Measurements from ENCODE around the gene RTL10. TPM values are rescaled to one million over a fixed set of nuclear protein-coding genes. Genes with fewer than 3 reads are reported as not detected.

Gene RTL10
- total RNA-seq, 1 experiment from 2014 or later: 21.5 TPM

DNA sequence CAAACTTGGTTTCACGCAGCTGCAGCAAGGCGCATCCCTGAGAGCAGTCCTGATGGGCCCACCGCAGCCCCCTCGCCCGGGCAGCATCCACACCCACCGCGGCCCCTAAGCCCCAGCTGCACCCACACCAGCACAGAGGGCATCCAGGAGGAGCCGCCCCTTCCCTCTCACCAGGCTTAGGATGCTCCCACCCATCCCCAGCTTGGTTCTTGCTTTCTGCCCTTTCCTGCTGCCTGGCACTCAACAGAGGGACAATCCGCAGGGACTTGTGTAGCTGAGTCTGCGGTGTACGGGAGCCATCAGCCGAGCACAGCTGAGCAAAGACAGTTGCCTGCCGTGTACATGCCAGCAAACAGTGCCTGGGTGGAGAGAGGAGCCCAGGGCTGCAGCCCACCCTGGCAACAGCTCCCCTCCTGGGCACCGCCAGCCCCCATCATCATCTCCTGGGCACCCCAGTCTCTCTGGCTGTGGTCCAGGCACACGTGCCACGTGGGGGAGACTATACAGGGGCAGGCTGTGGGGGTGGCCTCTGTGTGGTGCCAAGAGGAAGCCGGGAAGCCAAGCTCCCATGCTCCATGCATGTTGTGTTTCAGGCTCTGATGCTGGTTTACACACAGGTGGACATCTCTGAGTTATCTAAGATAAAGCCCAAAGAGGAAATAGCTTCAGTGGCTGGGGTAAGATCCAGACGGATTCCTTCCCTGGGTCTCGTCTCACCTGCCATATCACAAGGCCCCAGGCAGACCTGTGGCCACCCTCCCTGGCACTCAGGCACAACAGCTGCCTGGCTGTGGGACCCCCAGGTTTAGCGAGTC, 36.0 kb upstream of the RTL10 start:
- DNase-seq (ENCODE audit: low spot score): no peak
- Mint-ChIP-seq H3K9me3 (no peaks in the 10 kb centered on the region), H3K4me3 (no peak overlapping the region), H3K4me1 (peaks cover 29% of the 10 kb centered on the region), H3K27me3 (ENCODE audit: low read depth) (no peaks in the 10 kb centered on the region; the same call in 1 of the 2 replicates), H3K36me3 (no peaks in the 10 kb centered on the region), H3K27ac (no peak overlapping the region; the same call in 1 of the 2 replicates)
- POLR2A ChIA-PET: interaction anchor here (2.0 kb wide), 1 partner anchor 10 kb away, joined by 8 read pairs; no protein-coding TSS in a partner anchor
- TF ChIP-seq ZNF671 (CRISPR knock-in tag; IDR thresholded peaks at IDR 0.05): no peak
- TF ChIP-seq MXD4 (CRISPR knock-in tag; IDR thresholded peaks at IDR 0.05; ENCODE audit: borderline replicate concordance): no peak
- TF ChIP-seq RELA (CRISPR knock-in tag; IDR thresholded peaks at IDR 0.05; ENCODE audit: borderline replicate concordance): no peak
- no peak for TF ChIP-seq ZNF396 (CRISPR knock-in tag; IDR thresholded peaks at IDR 0.05; ENCODE audit: borderline replicate concordance)
- TF ChIP-seq, protein P1, sequence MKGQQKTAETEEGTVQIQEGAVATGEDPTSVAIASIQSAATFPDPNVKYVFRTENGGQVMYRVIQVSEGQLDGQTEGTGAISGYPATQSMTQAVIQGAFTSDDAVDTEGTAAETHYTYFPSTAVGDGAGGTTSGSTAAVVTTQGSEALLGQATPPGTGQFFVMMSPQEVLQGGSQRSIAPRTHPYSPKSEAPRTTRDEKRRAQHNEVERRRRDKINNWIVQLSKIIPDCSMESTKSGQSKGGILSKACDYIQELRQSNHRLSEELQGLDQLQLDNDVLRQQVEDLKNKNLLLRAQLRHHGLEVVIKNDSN (CRISPR knock-in tag; IDR thresholded peaks at IDR 0.05): no peak
- no peak for TF ChIP-seq GTF2I (CRISPR knock-in tag; conservative IDR thresholded peaks at IDR 0.05)
- TF ChIP-seq CBFB (CRISPR knock-in tag; IDR thresholded peaks at IDR 0.05; ENCODE audit: low read depth): no peak
- no peak for TF ChIP-seq FOXJ3 (CRISPR knock-in tag; IDR thresholded peaks at IDR 0.05; ENCODE audit: borderline replicate concordance)
- TF ChIP-seq, protein P2, sequence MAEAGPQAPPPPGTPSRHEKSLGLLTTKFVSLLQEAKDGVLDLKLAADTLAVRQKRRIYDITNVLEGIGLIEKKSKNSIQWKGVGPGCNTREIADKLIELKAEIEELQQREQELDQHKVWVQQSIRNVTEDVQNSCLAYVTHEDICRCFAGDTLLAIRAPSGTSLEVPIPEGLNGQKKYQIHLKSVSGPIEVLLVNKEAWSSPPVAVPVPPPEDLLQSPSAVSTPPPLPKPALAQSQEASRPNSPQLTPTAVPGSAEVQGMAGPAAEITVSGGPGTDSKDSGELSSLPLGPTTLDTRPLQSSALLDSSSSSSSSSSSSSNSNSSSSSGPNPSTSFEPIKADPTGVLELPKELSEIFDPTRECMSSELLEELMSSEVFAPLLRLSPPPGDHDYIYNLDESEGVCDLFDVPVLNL (CRISPR knock-in tag; IDR thresholded peaks at IDR 0.05; ENCODE audit: borderline replicate concordance, low read depth): no peak
- TF ChIP-seq ZNF317 (CRISPR knock-in tag; IDR thresholded peaks at IDR 0.05; ENCODE audit: borderline replicate concordance, low read depth): no peak
- TF ChIP-seq SMAD4 (CRISPR knock-in tag; IDR thresholded peaks at IDR 0.05): no peak
- no peak for TF ChIP-seq ZNF263 (CRISPR knock-in tag; IDR thresholded peaks at IDR 0.05; ENCODE audit: low read depth)
- TF ChIP-seq, protein P3, sequence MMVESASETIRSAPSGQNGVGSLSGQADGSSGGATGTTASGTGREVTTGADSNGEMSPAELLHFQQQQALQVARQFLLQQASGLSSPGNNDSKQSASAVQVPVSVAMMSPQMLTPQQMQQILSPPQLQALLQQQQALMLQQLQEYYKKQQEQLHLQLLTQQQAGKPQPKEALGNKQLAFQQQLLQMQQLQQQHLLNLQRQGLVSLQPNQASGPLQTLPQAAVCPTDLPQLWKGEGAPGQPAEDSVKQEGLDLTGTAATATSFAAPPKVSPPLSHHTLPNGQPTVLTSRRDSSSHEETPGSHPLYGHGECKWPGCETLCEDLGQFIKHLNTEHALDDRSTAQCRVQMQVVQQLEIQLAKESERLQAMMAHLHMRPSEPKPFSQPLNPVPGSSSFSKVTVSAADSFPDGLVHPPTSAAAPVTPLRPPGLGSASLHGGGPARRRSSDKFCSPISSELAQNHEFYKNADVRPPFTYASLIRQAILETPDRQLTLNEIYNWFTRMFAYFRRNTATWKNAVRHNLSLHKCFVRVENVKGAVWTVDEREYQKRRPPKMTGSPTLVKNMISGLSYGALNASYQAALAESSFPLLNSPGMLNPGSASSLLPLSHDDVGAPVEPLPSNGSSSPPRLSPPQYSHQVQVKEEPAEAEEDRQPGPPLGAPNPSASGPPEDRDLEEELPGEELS (CRISPR knock-in tag; IDR thresholded peaks at IDR 0.05): no peak
- CTCF ChIA-PET: interaction anchor here (0.7 to 4.3 kb wide), 7 partner anchors 12 to 211 kb away, joined by 3 to 25 read pairs (median 5); no protein-coding TSS in a partner anchor
- no peak for ATAC-seq

- H3K4me3 Mint-ChIP-seq: no peak overlapping the region
- DNase-seq (ENCODE audit: low spot score) (no peak), ATAC-seq (no peak)
- ChIA-PET CTCF (interaction anchor here (1.0 to 4.3 kb wide), 7 partner anchors 11 to 160 kb away, joined by 3 to 25 read pairs (median 5); no protein-coding TSS in a partner anchor), POLR2A (interaction anchor here (2.0 kb wide), 1 partner anchor 9 kb away, joined by 8 read pairs; no protein-coding TSS in a partner anchor)
- H3K27me3 Mint-ChIP-seq (ENCODE audit: low read depth): no peaks in the 10 kb centered on the region; the same call in 1 of the 2 replicates
- H3K4me1 Mint-ChIP-seq: peaks cover 29% of the 10 kb centered on the region
- H3K27ac Mint-ChIP-seq: peak overlapping the region; percentile 68; the same call in 1 of the 2 replicates
- H3K9me3 Mint-ChIP-seq: no peaks in the 10 kb centered on the region
- no peaks in the 10 kb centered on the region for H3K36me3 Mint-ChIP-seq
- TF ChIP-seq SP1 (CRISPR knock-in tag; conservative IDR thresholded peaks at IDR 0.05): no peak
- TF ChIP-seq ZNF281 (CRISPR knock-in tag; IDR thresholded peaks at IDR 0.05): no peak
- no peak for TF ChIP-seq RELA (CRISPR knock-in tag; IDR thresholded peaks at IDR 0.05; ENCODE audit: borderline replicate concordance)
- no peak for TF ChIP-seq OVOL2 (CRISPR knock-in tag; IDR thresholded peaks at IDR 0.05; ENCODE audit: borderline replicate concordance)
- no peak for TF ChIP-seq ZNF263 (CRISPR knock-in tag; IDR thresholded peaks at IDR 0.05; ENCODE audit: low read depth)
- no peak for TF ChIP-seq GABPB1 (CRISPR knock-in tag; IDR thresholded peaks at IDR 0.05)
- no peak for TF ChIP-seq SOX15 (CRISPR knock-in tag; IDR thresholded peaks at IDR 0.05)
- TF ChIP-seq CREB1 (CRISPR knock-in tag; IDR thresholded peaks at IDR 0.05): no peak
- no peak for TF ChIP-seq ZBTB21 (CRISPR knock-in tag; IDR thresholded peaks at IDR 0.05; ENCODE audit: borderline replicate concordance)
- no peak for TF ChIP-seq CBFB (CRISPR knock-in tag; IDR thresholded peaks at IDR 0.05; ENCODE audit: low read depth)
- TF ChIP-seq, protein P4, sequence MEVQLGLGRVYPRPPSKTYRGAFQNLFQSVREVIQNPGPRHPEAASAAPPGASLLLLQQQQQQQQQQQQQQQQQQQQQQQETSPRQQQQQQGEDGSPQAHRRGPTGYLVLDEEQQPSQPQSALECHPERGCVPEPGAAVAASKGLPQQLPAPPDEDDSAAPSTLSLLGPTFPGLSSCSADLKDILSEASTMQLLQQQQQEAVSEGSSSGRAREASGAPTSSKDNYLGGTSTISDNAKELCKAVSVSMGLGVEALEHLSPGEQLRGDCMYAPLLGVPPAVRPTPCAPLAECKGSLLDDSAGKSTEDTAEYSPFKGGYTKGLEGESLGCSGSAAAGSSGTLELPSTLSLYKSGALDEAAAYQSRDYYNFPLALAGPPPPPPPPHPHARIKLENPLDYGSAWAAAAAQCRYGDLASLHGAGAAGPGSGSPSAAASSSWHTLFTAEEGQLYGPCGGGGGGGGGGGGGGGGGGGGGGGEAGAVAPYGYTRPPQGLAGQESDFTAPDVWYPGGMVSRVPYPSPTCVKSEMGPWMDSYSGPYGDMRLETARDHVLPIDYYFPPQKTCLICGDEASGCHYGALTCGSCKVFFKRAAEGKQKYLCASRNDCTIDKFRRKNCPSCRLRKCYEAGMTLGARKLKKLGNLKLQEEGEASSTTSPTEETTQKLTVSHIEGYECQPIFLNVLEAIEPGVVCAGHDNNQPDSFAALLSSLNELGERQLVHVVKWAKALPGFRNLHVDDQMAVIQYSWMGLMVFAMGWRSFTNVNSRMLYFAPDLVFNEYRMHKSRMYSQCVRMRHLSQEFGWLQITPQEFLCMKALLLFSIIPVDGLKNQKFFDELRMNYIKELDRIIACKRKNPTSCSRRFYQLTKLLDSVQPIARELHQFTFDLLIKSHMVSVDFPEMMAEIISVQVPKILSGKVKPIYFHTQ (CRISPR knock-in tag; IDR thresholded peaks at IDR 0.05): no peak
- TF ChIP-seq ETV6 (CRISPR knock-in tag; IDR thresholded peaks at IDR 0.05): no peak
- TF ChIP-seq ATF2 (CRISPR knock-in tag; IDR thresholded peaks at IDR 0.05; ENCODE audit: borderline replicate concordance, low read depth): no peak
Observed at GRCh38 chr22:19889951-19890350, 35.3 kb upstream of the RTL10 start.
